Measurements from ENCODE around the gene NOTUM. TPM values are rescaled to one million over a fixed set of nuclear protein-coding genes. Genes with fewer than 3 reads are reported as not detected.

The NOTUM gene
- total RNA-seq, 4 donors from 2014 or later: 1.1 to 11.5 (median 1.5) TPM

DNA sequence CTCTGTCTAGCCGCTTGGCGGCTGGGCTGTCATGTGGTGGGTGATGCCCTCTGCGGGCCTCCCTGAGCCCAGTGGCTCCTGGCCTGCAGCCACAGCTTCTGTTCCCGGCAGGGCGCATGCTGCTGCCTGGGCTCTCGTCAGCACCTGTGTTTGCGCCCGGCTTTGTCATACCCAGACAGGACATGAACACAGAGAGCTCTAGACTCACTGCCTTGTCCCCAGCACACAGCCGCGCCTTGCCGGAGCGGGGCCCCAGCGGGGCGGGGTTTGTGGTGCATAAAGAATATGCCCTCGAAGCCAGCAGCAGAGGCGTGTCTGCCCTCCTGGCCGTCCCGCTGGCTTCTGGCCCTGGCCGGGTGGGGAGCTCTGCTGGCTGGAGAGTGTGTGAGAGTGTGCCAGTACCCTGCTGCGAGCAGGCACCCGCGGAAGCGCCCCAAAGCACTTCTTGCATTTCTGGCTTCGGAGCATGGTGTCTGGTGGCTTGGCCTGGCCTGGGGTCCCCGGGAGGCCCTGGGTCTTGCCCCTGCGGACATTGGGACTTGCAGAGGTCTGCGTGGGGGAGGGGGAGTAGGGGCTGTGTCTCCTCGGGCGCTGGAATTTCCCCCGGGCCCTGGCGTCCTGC is 30.8 kb upstream of the NOTUM start:
- 22% methylated on average over 14 of the region's 31 CpGs for WGBS
- peak in 1 of 2 donors; percentile 85 for DNase-seq (ENCODE audit: low spot score in 2 of 2)
- TF ChIP-seq, protein P1, sequence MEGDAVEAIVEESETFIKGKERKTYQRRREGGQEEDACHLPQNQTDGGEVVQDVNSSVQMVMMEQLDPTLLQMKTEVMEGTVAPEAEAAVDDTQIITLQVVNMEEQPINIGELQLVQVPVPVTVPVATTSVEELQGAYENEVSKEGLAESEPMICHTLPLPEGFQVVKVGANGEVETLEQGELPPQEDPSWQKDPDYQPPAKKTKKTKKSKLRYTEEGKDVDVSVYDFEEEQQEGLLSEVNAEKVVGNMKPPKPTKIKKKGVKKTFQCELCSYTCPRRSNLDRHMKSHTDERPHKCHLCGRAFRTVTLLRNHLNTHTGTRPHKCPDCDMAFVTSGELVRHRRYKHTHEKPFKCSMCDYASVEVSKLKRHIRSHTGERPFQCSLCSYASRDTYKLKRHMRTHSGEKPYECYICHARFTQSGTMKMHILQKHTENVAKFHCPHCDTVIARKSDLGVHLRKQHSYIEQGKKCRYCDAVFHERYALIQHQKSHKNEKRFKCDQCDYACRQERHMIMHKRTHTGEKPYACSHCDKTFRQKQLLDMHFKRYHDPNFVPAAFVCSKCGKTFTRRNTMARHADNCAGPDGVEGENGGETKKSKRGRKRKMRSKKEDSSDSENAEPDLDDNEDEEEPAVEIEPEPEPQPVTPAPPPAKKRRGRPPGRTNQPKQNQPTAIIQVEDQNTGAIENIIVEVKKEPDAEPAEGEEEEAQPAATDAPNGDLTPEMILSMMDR (IDR thresholded peaks at IDR 0.05): no peak
- TF ChIP-seq POLR2AphosphoS5 (IDR thresholded peaks at IDR 0.05): peak in 1 of 3 donors; percentile 15
- TF ChIP-seq POLR2A (IDR thresholded peaks at IDR 0.05): no peak
- TF ChIP-seq EP300 (IDR thresholded peaks at IDR 0.05): no peak
- Histone ChIP-seq H3K4me3 (peak overlapping the region; percentile 7), H3K36me3 (peaks cover 20% of the 10 kb centered on the region), H3K4me1 (peaks cover 24% of the 10 kb centered on the region), H3K27me3 (no peaks in the 10 kb centered on the region), H3K27ac (peak overlapping the region; percentile 26), H3K9me3 (no peaks in the 10 kb centered on the region)

DNA sequence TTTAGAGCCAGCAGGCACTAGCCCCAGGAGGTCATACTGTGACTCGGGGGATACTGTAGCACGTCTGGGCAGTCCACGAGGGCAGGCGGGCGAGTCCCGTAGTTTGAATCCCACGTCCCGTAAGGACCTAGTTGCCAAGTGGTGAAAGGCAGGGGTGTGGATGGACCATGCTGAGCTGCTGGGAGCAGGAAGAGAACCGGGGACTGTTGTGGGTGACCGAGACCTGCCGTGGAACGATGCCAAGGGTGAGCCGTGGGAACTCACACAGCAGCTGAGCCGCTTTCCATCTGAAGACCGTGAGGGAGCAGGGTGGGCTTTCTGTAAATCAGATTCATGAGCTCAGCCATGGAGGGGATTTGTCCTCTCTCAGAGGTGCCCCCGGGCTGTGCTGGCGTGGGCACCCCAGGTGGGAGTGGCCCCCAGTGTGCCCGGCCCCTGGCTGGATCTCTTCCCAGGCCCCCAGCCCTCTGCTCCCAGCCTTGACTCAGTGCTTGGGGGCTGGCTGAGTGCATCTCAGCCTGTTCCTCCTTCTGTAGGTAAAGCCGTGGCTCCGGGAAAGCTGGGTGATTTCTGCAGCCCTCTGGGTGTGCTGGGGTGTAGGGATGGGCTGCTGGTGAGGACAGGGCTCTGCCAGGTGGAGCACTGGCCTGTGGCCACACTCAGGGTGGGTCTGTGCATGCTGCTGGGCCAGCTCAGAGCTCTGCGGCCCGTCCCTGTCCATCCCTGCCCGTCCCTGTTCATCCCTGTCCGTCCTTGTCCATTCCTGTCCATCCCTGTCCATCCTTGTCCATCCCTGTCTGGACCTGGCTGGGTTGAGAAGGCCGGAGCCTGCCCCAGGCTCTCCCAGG is 30.1 kb upstream of the NOTUM start:
- H3K9me3 ChIP-seq: no peaks in the 10 kb centered on the region
- DNase-seq (ENCODE audit: low spot score in 2 of 2): no peak
- H3K27ac ChIP-seq: no peak overlapping the region
- H3K4me3 ChIP-seq: peak overlapping the region; percentile 7
- no peaks in the 10 kb centered on the region for H3K27me3 ChIP-seq
- 83% methylated on average over 24 of the region's 25 CpGs for WGBS
- TF ChIP-seq EP300 (IDR thresholded peaks at IDR 0.05) (no peak), POLR2A (IDR thresholded peaks at IDR 0.05) (no peak), POLR2AphosphoS5 (IDR thresholded peaks at IDR 0.05) (no peak)
- TF ChIP-seq, protein P1 (IDR thresholded peaks at IDR 0.05): no peak
- H3K4me1 ChIP-seq: peaks cover 24% of the 10 kb centered on the region
- peaks cover 20% of the 10 kb centered on the region for H3K36me3 ChIP-seq

GRCh38 chr17:81987161-81987770 is 26.3 kb upstream of the NOTUM start:
- Histone ChIP-seq H3K9me3 (no peaks in the 10 kb centered on the region), H3K36me3 (peaks cover 49% of the 10 kb centered on the region), H3K27ac (no peak overlapping the region), H3K4me1 (peaks cover 16% of the 10 kb centered on the region), H3K4me3 (no peak overlapping the region), H3K27me3 (no peaks in the 10 kb centered on the region)
- TF ChIP-seq EP300 (IDR thresholded peaks at IDR 0.05): no peak
- TF ChIP-seq, protein P1 (IDR thresholded peaks at IDR 0.05): no peak
- TF ChIP-seq POLR2AphosphoS5 (IDR thresholded peaks at IDR 0.05): no peak
- no peak for TF ChIP-seq POLR2A (IDR thresholded peaks at IDR 0.05)
- 77% methylated on average over 26 of the region's 26 CpGs for WGBS
- DNase-seq (ENCODE audit: low spot score in 2 of 2): no peak

DNA sequence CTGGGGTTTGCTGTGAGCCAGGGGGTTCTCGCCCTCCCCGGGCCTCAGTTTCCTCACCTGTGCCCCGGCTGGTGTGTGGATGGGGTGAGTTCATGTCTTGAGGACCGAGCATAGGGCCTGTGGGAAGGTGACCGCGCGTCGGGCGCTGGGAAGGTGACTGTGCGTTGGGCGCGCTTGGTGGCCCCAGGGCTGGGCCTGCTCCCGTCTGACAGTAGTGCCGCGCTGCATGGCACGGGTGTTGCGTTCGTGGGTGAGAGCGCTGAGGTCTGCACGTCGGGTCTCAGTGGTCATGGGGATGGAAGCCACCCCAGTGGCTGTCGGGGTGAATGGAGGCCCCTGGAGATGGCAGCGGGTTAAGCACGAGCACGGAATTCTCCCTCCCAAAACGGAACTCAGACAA is 25.6 kb upstream of the NOTUM start:
- WGBS: 94% methylated on average over 22 of the region's 26 CpGs
- DNase-seq (ENCODE audit: low spot score in 2 of 2): no peak
- peaks cover 49% of the 10 kb centered on the region for H3K36me3 ChIP-seq
- no peak overlapping the region for H3K27ac ChIP-seq
- H3K27me3 ChIP-seq: no peaks in the 10 kb centered on the region
- no peaks in the 10 kb centered on the region for H3K9me3 ChIP-seq
- no peak overlapping the region for H3K4me3 ChIP-seq
- H3K4me1 ChIP-seq: peaks cover 9% of the 10 kb centered on the region
- TF ChIP-seq POLR2A (IDR thresholded peaks at IDR 0.05) (no peak), EP300 (IDR thresholded peaks at IDR 0.05) (no peak), POLR2AphosphoS5 (IDR thresholded peaks at IDR 0.05) (no peak)
- TF ChIP-seq, protein P1 (IDR thresholded peaks at IDR 0.05): no peak
